ENCODE results near the gene PLCH1. TPM values are rescaled to one million over a fixed set of nuclear protein-coding genes. Genes with fewer than 3 reads are reported as not detected.
A peak's percentile ranks its signal among the peaks of the same experiment; 100 is the strongest.

PLCH1 gene
- total and polyA plus RNA-seq, 2 of the 8 experiments (the other 6 are each of a cell fraction or from before 2014, with no cell fraction given): 5.8 to 17.2 TPM

DNA sequence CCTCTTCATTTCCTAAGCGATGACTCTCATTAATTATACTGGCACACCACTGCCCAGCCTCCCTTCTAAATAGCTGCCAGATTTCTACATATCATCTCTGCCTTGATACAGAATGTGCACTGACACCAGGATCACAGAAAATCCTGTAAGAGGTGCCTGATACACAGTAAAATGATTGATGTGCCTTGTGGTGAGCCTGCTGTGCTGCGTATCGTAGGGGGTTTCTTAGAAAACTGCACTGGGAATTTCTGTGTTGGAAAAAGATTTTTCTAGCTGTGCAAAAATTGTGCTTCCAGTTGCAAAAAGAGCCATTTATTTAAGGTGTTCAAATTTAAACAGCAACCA lies 3.0 kb upstream of the PLCH1 start:
- CTCF ChIA-PET (ENCODE audit: partially characterized antibody): interaction anchor here (1.8 to 3.8 kb wide), 2 partner anchors 23 to 58 kb away, joined by 3 to 19 read pairs; partner anchors contain the start of gene C3orf33
- no peak overlapping the region for H2BK120ac ChIP-seq (replicated peaks; ENCODE audit: low read depth, low read length)
- no peak overlapping the region for H3K14ac ChIP-seq (ENCODE audit: insufficient read length)
- no peak overlapping the region for H2BK12ac ChIP-seq (ENCODE audit: low read depth, low read length)
- H4K91ac ChIP-seq (replicated peaks; ENCODE audit: insufficient read length, low read length): no peak overlapping the region
- peak overlapping the region; percentile 10; the same call in 1 of the 2 replicates for H3K18ac ChIP-seq (ENCODE audit: extremely low read depth, low read length)
- POLR2A ChIA-PET (ENCODE audit: partially characterized antibody): no interaction called here
- no peak overlapping the region for H3K56ac ChIP-seq (replicated peaks; ENCODE audit: insufficient read length, low read depth, low read length)
- no peak overlapping the region for H3K4ac ChIP-seq (replicated peaks; ENCODE audit: insufficient read length, low read depth, low read length)
- no peaks in the 10 kb centered on the region for H3K9me3 ChIP-seq (ENCODE audit: insufficient read depth in 2 of 2, low read depth in 1 of 2, low read length in 1 of 2)
- peaks cover 5 to 16% (median 12%) of the 10 kb centered on the region in 4 experiments; a peak in 6 of 7 replicates for H3K4me1 ChIP-seq (replicated peaks in 1 of 4; ENCODE audit: control insufficient read depth in 3 of 4, insufficient read depth in 4 of 4, low read length in 3 of 4)
- DNase-seq (ENCODE audit: low read depth in 1 of 2, low spot score in 2 of 2) (no peak), FAIRE-seq (no peak)
- H2AK5ac ChIP-seq (ENCODE audit: low read depth, low read length): no peak overlapping the region
- H2BK20ac ChIP-seq (ENCODE audit: low read length): no peak overlapping the region
- H3K23me2 ChIP-seq (ENCODE audit: low read depth, low read length): peaks cover 8% of the 10 kb centered on the region
- no peak overlapping the region for H4K8ac ChIP-seq (ENCODE audit: extremely low read depth, insufficient read depth, low read length)
- no peak overlapping the region for H2AFZ ChIP-seq (ENCODE audit: low read length)
- H2BK5ac ChIP-seq (ENCODE audit: low read depth, low read length): no peak overlapping the region
- no peaks in the 10 kb centered on the region for H3K36me3 ChIP-seq (ENCODE audit: control insufficient read depth in 2 of 4, insufficient read depth in 4 of 4, low read length in 3 of 4)
- peak overlapping the region in 1 of 4 experiments; percentile 56; a peak in 1 of 8 replicates for H3K4me3 ChIP-seq (ENCODE audit: extremely low read depth in 1 of 4, insufficient read depth in 2 of 4, low read depth in 3 of 4, low read length in 4 of 4)
- H3K23ac ChIP-seq (ENCODE audit: insufficient read length): no peak overlapping the region
- H3K9ac ChIP-seq (replicated peaks in 1 of 4; ENCODE audit: extremely low read depth in 1 of 4, low read depth in 3 of 4, low read length in 3 of 4): no peak overlapping the region
- no peak overlapping the region for H2BK15ac ChIP-seq (ENCODE audit: low read length)
- WGBS, 2 experiments (ENCODE audit: extremely low coverage in 1 of 2, insufficient coverage in 1 of 2, insufficient read length in 1 of 2, insufficient replicate concordance in 2 of 2, low coverage in 1 of 2, low lambda C conversion rate in 2 of 2, missing lambda C conversion rate in 1 of 2): 79% methylated on average over 3 of the region's 3 CpGs; no CpG with 5 or more reads in 1 of the 2 experiments
- H3K27me3 ChIP-seq (replicated peaks in 1 of 4; ENCODE audit: control insufficient read depth in 3 of 4, extremely low read depth in 1 of 4, insufficient read depth in 3 of 4, low read length in 3 of 4): no peaks in the 10 kb centered on the region
- H3K79me2 ChIP-seq (ENCODE audit: control insufficient read depth in 1 of 2, insufficient read depth in 2 of 2, low read length in 2 of 2): peaks cover 0 to 8% of the 10 kb centered on the region in 2 experiments; a peak in 2 of 4 replicates
- no peaks in the 10 kb centered on the region for H3K79me1 ChIP-seq (ENCODE audit: low read depth, low read length)
- no peak overlapping the region for H4K5ac ChIP-seq (ENCODE audit: insufficient read length, low read depth, low read length)
- peak overlapping the region; percentile 78 to 94; a peak in 2 of 4 replicates for H3K4me2 ChIP-seq (ENCODE audit: insufficient read depth in 1 of 2, low read depth in 2 of 2, low read length in 2 of 2)
- no peaks in the 10 kb centered on the region for H4K20me1 ChIP-seq (replicated peaks in 1 of 2; ENCODE audit: control insufficient read depth in 1 of 2, insufficient read depth in 2 of 2, low read length in 2 of 2)
- H3K27ac ChIP-seq (ENCODE audit: low read depth, low read length): no peak overlapping the region
- TF ChIP-seq POLR2AphosphoS5 (IDR thresholded peaks at IDR 0.05; ENCODE audit: low read depth, low read length): no peak
- no peak for TF ChIP-seq SIN3A (conservative IDR thresholded peaks at IDR 0.05 in 1 of 2, IDR thresholded peaks at IDR 0.05 in 1 of 2; ENCODE audit: low read depth in 1 of 2, low read length in 2 of 2)

All from H1 (cell line).